ENCODE data around the gene PRAC1.
"Not testable (repeated sequence)": the region's sequence is repeated elsewhere in the genome, so short reads cannot be mapped to it uniquely, and the experiment has no call there.

Gene PRAC1

DNA sequence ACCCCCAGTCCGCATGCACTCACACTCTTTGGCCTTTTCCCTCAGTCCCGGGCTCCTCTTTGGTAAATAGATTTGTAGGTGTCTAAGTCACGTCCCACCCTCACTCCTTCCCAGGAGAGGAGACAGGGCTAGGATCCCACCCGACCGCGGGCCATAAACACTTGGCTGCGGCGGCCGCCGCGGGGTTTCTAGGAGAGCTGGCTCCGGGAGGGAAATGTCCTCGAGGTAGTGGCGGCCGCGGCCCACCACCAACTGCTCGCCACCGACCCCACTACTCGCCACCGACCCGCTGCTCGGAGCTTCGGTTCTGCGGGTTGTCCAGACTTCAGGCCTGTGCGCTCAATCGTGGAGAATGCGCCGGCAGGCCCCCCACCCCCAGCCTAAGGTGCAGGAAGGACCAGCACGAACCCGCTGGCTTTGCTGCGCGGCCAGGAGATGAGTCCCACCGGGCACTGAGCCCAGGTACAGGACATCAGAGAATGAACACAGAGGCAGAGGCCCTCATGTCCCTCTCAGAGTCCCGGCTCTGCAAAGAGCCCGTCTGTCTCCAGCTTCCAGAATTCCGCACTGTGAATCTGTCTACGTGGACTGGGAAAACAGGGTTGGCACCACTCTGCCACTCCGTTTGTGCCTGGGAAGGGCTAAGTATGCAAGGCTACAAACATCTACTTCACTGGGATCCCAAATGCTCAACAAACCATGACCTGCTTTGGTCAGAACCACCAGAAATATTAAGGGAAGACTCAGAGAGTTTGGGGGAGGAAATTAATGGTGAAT is 3.2 kb upstream of the PRAC1 start:
- no peak for DNase-seq

DNA sequence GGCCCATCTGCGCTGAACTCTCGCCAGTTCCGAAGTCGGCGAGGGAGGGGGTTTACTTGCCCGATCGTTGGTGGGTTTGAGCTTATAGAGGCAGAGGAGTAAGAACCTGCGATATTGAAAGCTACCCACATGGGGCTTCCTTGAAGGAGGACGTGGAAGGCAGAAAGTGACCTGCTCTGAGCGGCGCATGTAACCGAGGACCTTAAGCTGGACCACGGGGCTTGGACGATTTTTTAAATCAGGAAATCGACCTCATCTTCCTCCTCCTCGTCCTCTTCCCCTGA is 2.6 kb upstream of the PRAC1 start:
- no peak for DNase-seq

DNA sequence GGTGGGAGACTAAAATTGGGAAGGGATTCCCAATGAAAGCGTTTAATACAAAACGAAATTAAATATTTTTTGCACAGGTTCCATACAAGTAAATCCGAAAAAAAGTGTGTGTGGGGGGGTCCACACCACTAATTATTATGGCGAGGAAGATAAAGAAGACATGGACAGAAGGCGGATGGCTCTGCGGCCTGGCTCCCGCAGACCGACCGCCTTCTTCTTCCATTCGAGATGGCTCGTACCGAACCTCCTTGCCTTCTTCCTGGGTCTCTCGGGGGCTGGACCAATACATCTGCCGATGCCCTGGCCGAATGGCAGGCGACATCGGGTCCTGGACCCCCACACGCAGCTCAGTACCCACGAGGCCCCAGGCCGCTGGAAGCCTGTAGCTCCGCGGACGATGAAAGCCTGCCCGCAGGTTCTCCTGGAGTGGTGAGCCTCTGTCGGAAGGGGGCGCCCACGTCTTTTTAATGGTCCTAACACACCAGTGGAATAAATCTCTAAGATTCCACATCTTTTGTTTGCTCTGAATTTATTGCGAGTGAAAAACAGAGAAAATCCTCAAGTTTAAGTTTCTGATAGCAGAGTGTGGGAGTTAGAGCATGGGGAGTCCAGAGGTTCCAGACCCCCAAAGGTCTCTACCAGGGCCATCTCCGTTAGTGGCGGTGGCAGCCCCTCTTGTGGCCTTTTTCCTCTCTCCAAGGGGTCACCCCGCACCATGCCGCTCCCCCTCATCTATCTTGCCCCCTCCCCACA is 2.1 kb upstream of the PRAC1 start:
- DNase-seq: peak; percentile 22

DNA sequence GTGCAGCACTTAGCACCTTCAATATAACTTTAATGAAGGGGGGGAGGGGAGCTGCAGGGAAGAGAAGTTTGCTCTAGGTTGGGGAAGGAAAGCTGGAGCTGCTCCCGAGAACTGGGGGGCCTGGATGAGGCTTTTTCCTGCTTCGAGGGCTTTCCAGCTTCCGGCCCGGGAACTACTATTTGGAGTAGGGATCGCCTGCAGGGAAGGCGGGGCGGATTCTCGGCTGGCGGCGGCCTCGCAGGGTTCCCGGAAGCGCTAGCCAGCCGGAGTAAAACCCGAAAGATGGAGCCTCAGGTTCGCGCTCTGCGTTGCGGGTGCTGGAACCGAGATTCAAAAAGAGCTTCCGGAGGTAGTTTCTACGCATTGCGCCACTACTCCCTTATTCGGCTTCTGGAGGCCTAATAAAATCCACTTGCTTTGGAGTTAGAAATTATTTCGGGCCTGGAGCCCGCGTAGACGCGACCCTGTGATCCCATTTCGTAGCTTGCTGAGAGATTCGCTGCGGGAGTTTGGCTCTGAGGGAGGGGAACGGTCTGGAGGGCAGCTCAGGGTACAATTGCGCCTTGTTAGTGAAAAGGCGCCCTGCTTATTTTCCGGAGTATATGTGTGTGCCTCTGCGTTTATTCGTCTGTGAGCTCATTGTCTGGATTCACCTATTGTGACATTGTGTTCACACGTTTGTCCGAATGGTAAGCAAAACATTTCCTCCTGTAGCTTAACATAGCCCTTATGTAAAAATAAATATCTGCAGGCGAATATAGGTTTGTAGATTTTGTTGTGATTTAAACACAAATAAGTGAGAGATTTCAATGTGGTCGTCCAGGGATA is 1.3 kb upstream of the PRAC1 start:
- peak; percentile 34 for DNase-seq

DNA sequence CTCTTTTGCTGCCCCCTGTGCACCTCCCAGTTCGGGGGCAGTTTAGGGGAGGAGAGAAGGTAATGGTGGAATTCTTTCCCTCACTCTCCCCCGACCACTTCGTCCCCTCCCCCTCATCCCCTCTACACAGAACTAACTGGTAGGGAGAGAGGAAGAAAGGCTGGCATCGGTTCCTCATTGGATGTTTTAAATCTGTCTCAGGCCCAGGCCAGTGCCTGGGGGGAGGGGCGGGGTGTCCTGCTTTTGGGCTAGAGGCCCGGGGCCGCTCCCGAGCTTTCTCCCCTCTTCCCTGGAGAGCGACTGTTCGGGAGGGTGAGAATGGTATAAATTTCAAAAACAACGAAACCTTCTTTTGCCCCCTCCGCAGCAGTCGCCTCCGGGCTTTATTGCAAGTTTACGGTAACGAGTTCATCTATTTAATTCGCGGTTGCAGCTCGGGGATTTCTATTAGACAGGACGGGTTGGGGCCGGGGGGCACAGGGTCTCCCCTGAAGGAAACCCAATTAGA is 651 bp upstream of the PRAC1 start, which contains the start of gene PRAC2:
Gene PRAC2, plus strand, starts transcription at position 271 of the 508 bp plus-strand sequence. CDS start 1,226 bp downstream, outside the sequence.
- DNase-seq: no peak

DNA sequence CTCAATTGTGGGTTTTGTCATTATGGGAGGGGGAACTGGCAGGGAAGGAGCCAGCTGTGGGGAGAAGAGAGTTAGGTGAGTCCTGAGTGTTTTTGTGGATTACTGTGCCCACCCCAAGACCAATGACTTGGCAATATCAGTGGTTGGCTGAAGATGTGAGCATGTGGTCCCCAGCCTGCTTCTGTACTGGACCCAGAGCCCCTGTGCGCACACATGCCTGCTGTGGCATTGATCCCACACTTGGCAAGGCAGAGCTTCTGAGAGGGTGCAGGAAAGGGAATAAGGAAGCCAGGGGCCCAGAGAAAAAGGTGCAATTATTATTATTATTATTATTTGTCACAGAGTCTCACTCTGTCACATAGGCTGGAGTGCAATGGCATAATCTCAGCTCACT is 1.3 kb downstream of the PRAC1 start:
- no peak for DNase-seq

DNA sequence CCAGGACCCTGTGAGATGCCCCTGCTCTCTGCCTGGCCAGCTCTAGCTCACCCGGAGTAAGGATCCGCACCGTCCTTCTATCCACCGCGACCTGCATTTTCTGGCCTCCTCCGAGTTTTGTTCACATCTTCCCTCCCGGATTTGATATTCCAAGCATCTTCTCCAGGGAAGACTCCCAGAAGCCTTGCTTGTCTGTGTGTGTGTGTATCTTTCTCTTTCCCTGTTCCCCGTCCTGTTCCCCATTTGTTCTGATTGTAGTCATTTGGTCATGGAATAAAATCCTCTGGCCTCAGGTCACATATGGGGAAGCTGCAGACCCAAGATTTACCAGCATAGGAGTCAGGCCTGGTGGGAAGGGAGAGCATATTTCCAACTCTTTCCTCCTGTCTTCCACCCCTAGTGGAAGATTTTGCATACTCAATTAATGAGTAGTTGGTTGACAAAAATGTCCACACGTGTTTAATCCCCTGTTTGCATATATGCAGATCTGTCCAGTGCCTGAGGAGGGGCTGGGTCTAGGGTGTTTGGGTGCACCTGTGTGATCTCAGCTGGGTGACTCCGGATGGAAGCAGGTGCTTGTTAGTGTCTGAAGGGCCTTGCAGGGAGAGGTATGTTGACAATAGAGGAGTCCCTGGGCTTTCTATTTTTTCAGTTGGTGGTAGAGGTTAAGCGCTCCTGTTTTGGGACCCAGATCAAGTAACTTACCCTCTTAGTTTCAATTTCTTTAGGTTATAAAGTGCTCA is 1.9 kb downstream of the PRAC1 start:
- peak; percentile 53 for DNase-seq

DNA sequence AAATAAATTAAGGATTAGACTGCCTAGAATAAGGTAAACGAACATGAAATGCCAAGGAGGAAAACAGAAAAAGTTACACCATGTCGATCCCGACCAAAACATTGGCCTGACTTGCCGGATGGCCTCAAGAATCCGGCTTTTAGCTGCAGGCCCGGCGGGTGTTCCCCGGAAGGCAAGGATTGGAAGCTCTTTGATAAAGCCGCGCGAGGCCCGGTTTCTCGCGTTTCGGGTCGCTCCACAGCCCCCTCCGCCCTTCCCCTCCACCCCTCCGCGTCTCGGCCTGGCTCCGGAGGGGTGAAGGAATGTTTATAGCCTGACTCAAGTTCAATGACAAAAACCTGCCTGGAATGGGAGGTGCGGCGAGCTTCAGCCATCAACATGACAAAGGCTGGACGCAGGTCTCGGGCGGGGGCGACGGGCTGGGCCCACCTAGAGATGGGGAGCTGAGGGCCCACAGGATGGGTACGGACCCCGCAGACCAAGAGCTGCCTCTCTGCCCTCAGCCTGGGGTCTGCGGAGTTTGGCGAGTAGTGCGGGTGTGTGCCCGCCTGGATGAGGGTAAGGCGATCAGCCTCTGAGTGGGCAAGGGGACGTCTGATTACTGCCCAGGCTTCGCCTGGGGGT is 2.6 kb downstream of the PRAC1 start:
- DNase-seq: no peak

DNA sequence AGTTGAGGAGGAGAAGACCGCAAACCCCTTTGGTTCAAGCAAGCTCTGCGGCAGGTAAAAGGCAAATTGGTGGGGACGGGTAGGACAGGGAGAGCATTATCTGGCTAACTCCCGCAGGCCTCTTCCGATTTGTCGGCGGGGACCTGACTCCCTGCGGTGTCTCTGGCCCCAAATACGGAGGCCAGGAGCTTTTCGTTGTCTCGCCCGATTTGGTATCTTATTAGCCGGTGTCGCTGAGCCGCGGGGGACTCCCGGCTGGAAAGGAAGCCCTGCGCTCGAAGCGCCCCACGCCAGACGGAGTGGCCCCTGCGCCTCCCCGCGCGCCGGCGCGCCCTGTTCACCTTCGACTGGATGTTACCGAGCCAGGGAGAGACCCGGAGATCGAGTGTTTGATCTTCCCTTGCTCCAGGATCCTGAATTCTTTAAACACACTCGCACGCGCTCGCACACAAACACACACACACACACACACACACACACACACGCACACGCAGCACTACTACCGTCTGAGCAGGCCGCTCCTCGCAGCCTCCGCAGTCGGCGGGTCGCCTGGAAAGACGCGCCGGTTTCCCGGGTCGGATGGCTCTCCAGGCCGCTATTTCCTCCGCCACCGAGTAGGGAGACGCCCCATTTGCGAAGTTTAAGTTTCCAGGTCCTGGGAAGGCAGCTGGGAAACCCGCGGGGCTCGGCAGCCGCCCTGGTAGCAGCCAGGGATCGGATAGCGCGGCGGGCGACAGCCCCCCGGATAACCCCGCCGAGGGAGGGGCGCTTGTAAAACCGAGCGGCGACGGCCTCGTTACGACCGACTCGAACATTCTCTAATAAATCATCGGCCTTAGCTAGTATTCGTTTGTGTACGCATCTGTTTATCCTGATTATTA is 3.3 kb downstream of the PRAC1 start:
- no peak for DNase-seq

DNA sequence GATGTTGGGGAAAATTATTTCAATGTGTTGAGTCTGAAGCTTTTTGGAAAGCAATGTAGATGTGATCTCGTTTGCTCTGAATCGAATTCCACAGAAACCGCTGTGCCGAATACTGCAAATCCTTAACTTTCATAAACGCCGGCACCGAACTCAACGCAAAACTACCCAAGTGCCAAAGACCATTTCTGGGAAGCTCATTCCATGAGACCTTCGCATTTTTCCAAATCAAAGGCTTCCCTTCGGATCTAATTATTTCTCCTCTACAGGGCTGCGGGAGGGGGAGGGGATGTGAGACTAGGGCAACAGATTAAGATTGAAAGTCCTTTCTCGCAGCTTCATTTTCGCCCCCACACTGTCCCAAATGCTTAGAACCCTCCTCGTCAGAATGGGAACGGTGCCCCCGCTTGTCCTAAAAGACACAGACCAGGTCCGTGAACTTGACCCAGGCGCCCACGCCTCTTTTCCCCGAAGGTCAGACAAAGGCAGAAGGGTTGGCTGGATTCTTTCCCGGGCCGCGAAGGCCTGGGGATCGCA is 4.0 kb downstream of the PRAC1 start:
- no peak for DNase-seq

DNA sequence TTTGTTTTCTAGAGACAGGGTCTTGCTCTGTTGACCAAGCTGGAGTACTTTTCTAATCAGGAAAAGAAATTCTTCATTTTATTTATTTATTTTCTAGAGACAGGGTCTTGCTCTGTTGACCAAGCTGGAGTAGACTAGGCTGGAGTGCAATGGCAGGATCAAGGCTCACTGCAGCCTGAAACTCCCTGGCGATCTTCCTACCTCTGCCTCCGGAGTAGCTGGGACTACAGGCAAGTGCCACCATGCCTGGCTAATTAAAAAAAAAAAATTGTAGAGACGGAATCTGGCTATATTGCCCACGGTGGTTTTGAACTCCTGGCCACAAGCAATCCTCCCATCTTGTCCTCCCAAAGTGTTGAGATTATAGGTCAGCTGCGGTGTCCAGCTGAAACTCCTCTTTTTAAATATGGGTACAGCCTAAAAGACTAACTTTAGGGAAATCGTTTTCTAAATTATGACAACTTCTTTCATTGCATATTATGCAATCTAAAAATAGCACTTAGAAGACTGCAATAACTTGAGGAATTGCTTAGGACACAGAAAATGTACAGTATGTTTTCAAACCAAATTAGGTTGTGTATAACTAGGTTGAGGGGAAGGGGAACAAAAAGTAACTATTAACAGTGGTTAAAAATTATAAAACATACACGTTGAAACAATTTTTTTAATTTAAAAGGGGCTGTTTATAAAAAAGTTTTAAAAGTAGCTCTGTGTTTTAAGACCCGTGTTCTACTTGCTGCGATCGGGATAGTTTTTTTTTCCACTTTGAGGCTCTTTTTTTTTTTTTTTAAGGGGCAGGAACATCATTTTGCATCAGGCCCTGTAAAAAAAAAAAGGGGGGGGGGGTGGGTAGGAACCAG is 4.7 kb downstream of the PRAC1 start:
- no peak for DNase-seq

DNA sequence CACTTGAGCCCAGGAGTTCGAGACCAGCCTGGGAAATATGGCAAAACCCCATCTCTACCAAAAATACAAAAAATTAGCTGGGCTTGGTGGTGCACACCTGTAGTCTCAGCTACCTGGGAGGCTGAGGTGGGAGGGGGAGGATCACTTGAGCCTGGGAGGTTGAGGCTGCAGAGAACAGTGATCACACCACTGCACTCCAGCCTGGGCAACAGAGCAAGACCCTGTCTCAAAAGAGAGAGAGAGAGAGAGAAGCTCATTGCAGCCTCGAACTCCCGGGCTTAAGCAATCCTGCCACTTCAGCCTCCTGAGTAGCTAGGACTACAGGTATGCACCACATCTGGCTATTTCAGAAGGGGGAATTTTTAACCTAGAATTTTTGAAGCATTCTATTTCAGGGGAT is 5.8 kb downstream of the PRAC1 start:
- not testable (repeated sequence) for DNase-seq

DNA sequence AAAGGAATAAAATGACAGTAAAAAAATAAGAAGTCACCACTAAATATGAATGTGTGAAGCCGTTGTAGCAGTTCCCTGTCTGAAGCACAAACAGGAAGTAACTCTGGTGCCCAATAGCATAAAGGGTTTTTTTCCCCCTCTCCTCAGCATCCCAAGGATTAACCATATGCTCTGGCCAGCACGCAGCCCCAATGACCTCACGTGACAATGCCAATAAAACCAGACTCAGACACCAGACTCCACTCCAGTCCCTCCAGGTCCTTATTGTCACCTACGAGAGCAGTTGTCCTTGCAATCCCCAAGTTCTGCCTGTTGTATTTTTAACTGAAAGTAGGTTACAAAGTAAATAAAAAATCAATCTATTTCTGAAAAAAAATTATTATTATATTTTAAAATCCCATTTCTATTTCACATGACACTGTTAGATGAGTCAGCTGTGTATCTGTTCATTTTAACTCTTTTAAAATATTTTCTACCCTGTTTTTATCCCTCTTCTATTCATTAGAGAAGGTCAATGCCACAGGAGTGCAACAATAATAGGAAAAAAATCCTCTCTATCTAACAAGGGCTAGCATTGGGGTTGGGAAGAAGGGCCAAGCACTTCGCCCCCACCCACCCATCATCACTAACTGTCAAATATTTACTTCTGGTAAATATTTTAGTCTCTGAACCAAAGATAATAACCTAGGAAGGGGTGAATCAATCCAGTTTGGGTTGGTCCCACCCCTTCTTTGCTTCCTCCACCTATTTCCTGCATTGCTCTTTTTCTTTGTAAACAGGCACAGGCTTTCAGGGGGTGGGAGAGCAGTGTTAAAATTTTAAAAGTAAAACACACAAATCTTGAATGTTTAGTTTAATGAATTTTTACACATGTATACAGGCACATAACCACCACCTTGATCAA is 6.6 kb downstream of the PRAC1 start:
- no peak for DNase-seq

DNA sequence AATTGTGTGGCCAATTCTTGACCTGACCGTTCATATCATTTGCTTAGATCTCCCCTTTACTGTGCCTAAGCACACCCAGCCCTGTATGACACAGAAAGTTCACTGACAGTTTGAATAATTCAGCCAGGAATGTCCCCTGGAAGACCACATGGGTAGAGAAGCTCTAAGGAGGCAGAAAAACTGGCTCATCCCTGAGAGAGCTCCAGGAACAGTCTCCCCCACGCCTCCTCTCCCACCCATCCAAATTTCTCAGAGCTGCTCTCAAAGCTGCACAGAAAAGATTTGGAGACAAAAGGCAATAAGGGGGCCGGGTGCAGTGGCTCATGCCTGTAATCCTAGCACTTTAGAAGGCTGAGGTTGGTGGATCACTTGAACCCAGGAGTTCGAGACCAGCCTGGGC is 11.2 kb downstream of the PRAC1 start:
- DNase-seq: no peak

DNA sequence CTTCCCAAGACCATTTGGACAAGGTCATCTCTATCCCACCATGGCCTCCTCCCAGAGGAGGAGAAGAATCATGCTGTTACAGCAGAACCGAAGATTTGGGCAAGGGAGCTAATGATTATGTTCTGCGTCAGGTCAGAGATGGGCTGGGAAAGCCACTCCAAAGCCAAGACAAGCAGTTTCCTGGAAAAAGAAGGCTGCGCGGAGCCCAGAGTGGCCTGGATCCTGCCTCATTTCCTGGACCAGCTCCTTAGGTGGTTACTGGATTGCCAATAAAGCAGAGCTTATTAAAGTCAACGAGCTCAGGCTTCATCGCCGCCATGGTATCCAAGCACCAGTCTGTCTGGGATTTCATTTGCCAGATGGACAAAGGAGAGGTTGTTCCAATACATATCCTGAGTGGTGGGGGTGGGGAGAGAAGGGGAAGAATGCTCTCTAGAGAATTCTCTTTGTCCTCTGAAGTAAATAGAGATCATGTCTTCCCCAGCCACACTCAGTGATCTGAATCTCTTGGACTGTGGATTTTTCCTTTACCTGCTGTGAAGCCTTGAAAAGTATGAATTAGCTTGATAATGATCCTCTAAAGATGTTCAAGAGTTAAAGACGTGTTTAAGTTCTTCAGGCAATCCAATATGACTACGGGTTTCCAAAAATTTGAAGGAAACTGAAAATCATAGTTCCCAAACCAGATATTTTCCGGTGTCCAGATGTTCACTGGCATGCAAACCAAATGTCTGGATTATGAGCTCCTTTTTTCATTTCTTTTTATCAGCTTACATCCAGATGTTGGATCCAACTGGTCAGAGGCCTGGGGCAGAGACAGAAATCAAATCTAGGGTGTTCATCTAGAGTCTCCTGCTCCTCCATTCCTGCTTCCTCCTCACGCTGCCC is 17.7 kb downstream of the PRAC1 start:
- DNase-seq: no peak

DNA sequence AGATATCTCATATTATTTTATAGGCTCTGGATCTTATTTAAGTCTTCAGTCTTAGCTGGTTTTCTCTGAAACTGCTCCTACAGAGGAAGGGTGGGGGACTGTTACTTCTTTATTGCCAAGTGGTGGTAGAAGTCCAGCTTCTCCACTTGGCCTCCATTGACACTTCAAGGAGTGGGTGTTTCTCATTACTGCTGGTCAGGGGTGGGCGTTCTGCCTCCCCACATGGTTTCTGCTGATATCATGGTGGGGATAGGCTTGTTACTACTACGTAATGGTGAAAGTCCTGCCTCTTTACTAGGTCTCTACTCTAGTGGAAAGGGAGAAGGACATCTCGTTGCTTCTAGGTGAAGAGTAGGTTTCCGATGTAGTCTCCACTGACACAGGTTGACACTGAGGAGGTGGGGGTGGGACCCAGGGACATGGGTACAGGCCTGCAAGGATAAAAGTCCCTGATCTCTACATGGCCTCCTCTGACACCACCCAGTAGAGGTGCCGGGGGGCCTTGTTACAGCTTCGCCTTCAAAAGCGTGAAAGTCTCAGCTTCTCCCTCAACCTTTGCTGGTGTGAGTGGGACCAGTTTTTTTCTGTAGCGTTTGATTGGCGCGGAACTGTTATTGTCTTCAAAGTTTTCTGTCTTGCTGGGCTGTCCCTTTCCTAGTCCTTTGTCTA is 20.3 kb downstream of the PRAC1 start:
- DNase-seq: no peak

DNA sequence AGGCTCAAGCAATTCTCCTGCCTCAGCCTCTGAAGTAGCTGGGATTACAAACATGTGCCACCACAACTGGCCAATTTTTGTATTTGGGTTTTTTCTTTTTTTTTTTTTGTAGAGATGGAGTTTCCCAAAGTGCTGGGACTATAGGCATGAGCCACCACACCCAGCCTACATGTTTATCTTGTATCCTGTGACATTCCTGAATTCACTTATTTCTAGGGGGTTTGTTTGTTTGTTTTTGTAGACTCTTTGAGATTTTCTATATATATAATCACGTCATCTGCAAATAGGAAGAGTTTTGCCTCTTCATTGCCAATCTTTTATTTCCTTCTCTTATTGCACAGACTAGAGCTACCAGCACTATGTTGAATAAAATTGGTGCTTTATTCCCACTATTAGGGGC is 29.1 kb downstream of the PRAC1 start:
- DNase-seq: no peak

All from NCI-H774 (cell line).